ENCODE measurements around the gene ALKBH8.

DNA sequence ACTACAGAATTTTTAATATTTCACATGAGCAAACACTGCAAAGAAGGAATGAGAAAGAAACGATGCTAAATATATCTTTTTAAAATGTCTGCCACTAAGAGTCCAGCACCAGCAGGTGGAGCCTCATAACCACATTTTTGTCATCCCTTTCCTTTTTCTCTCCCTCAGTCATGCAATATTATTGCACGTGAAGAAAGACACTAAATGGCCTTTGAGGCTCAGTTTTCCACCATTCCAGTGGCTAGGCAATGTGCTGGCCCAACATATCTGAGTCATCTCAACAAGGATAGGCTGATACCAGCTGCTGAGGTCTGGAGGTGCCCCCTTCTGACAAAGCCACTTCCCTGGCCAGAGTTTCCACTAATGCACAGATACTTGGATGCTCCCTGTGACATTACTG lies 1.8 kb downstream of the ALKBH8 start:
- TF ChIP-seq SUZ12 (IDR thresholded peaks at IDR 0.05; ENCODE audit: extremely low read depth, insufficient read depth, insufficient read length) (no peak), YY1 (IDR thresholded peaks at IDR 0.05; ENCODE audit: insufficient read depth, insufficient read length) (no peak)
